Transverse colon (tissue), 4 donors: ENCODE measurements around the gene MAX. TPM values are rescaled to one million over a fixed set of nuclear protein-coding genes. Genes with fewer than 3 reads are reported as not detected.

Experiments
- DNase-seq: peaks from one replicate; pipeline ENCODE4 v3.0.0-alpha.2; 2019
- H3K27ac ChIP-seq, 4 donors: fragments of 200-600 bp; sonication (generic); 2 replicates each; pipeline ENCODE4 v1.5.1; 2016 to 2018; ENCODE audit warnings: inconsistent platforms in 4 of 4
- H3K27me3 ChIP-seq: fragments of 200-600 bp; sonication (generic); 2 replicates; pipeline ENCODE4 v1.5.1; 2017; ENCODE audit warnings: inconsistent platforms
- H3K36me3 ChIP-seq, 4 donors: fragments of 200-600 bp; sonication (generic); 2 replicates each; pipeline ENCODE4 v1.5.1; 2017 to 2019; ENCODE audit warnings: inconsistent platforms in 4 of 4
- H3K4me1 ChIP-seq, 4 donors: fragments of 200-600 bp; sonication (generic); 2 replicates each; pipeline ENCODE4 v1.5.1; 2017 to 2020; ENCODE audit warnings: inconsistent platforms in 4 of 4
- H3K4me3 ChIP-seq, 4 donors: fragments of 200-600 bp; sonication (generic); 1 replicate in 1 of 4; 2 replicates in 3 of 4; pipeline versions ENCODE4 v1.5.1 to v1.6.1; 2017 to 2019; ENCODE audit warnings: inconsistent platforms in 4 of 4
- H3K9me3 ChIP-seq, 2 donors: fragments of 200-600 bp; sonication (generic); 2 replicates each; pipeline ENCODE4 v1.5.1; 2017 to 2019; ENCODE audit warnings: inconsistent platforms in 2 of 2
- CTCF ChIP-seq, 5 experiments: fragments of 200-600 bp in 3 of 5; fragments of 450-650 bp in 2 of 5; sonication (generic) in 3 of 5; IDR thresholded peaks; 1 replicate in 2 of 5; 2 replicates in 3 of 5; pipeline ENCODE4 v1.5.1; 2016 to 2017; ENCODE audit warnings: antibody characterized with exemption in 5 of 5, inconsistent platforms in 3 of 5, mild to moderate bottlenecking in 2 of 5, moderate library complexity in 1 of 5
- EP300 ChIP-seq: sonication (generic); formaldehyde crosslinking; IDR thresholded peaks from one replicate; pipeline ENCODE4 v1.6.1; 2017; ENCODE audit warnings: antibody characterized with exemption, low read depth
- POLR2A ChIP-seq: fragments of 450-650 bp; IDR thresholded peaks from one replicate; pipeline ENCODE4 v1.6.1; 2016; ENCODE audit warnings: antibody characterized with exemption, mild to moderate bottlenecking, moderate library complexity
- POLR2AphosphoS5 ChIP-seq, 3 donors: sonication (generic); formaldehyde crosslinking; IDR thresholded peaks; one replicate each; pipeline ENCODE4 v1.6.1; 2016; ENCODE audit warnings: antibody characterized with exemption in 3 of 3
- WGBS, 2 donors: methylation state at CpG; one replicate each; pipeline ENCODE4 v1.1.5; 2018; ENCODE audit warnings: low coverage in 1 of 2; 5-methylcytosine and 5-hydroxymethylcytosine counted together
- in situ Hi-C, 4 donors: fragments of 200-750 bp; cut with MboI; loops; one replicate each; pipeline versions ENCODE4 v1.15.0 to v1.15.1; 2017; ENCODE audit warnings: low sequenced_read_pairs in 3 of 4, low pct_ligation_motif_present in 1 of 4, low pct_unique_long_range_greater_than_20kb in 1 of 4
- intact Hi-C: fragments of 100-400 bp; cut with DNase I; formaldehyde crosslinking; loops from one replicate; pipeline ENCODE4 v1.15.1; 2023; ENCODE audit warnings: low total_unique reads
- total RNA-seq, 4 donors: library from RNA; depleted of rRNA; stranded (reverse); fragments of >200 nt; gene quantifications; one replicate each; pipeline ENCODE4 v1.1.0, GENCODE V29; 2016

MAX gene
- total RNA-seq, 4 donors from 2014 or later = 35.8 to 139 (median 87.0) TPM

GRCh38 chr14:65073605-65074201 is 28.6 kb downstream of the MAX start:
- DNase-seq = peak; percentile 84

GRCh38 chr14:65072937-65073336 is 29.4 kb downstream of the MAX start:
- intact Hi-C loops = no loop called here
- 80% methylated on average over 1 of the region's 1 CpG; no CpG with 5 or more reads in 1 of the 2 donors for WGBS, 2 donors
- H3K9me3 ChIP-seq = no peaks in the 10 kb centered on the region
- peaks cover 27 to 65% (median 45%) of the 10 kb centered on the region in 4 donors for H3K4me1 ChIP-seq
- in situ Hi-C loops = no loop called here
- TF ChIP-seq EP300 (no peak), POLR2A (no peak), CTCF (IDR thresholded peaks at IDR 0.05) (no peak)
- peak; percentile 34 for DNase-seq
- no peaks in the 10 kb centered on the region for H3K27me3 ChIP-seq
- peaks cover 0 to 19% (median 7%) of the 10 kb centered on the region in 4 donors for H3K36me3 ChIP-seq
- no peak overlapping the region for H3K4me3 ChIP-seq
- peak overlapping the region; percentile 75 for H3K27ac ChIP-seq

More at GRCh38 chr14:65073605-65074201, 28.6 kb downstream of the MAX start:
- TF ChIP-seq CTCF (IDR thresholded peaks at IDR 0.05) (no peak), POLR2AphosphoS5 (IDR thresholded peaks at IDR 0.05) (peak in 2 of 3 donors; percentile 52 to 81), POLR2A (peak; percentile 26)
- Histone ChIP-seq H3K27ac (peak overlapping the region; percentile 75), H3K36me3 (peaks cover 0 to 19% (median 7%) of the 10 kb centered on the region in 4 donors), H3K4me1 (peaks cover 27 to 68% (median 46%) of the 10 kb centered on the region in 4 donors), H3K4me3 (no peak overlapping the region), H3K27me3 (no peaks in the 10 kb centered on the region), H3K9me3 (no peaks in the 10 kb centered on the region)
- intact Hi-C loops (no loop called here), in situ Hi-C loops (no loop called here)
- 45 to 67% methylated on average over 2 to 4 of the region's 4 CpGs for WGBS, 2 donors

GRCh38 chr14:65072256-65072655 is 30.1 kb downstream of the MAX start:
- TF ChIP-seq POLR2A (no peak), EP300 (no peak), POLR2AphosphoS5 (IDR thresholded peaks at IDR 0.05) (no peak), CTCF (IDR thresholded peaks at IDR 0.05) (no peak)
- peaks cover 27 to 65% (median 45%) of the 10 kb centered on the region in 4 donors for H3K4me1 ChIP-seq

GRCh38 chr14:65071544-65071943 is 30.8 kb downstream of the MAX start:
- Histone ChIP-seq H3K27ac (peak overlapping the region; percentile 68 to 77 (median 71)), H3K4me3 (no peak overlapping the region), H3K9me3 (no peaks in the 10 kb centered on the region), H3K36me3 (peaks cover 0 to 7% (median 2%) of the 10 kb centered on the region in 4 donors), H3K27me3 (no peaks in the 10 kb centered on the region), H3K4me1 (peaks cover 27 to 65% (median 45%) of the 10 kb centered on the region in 4 donors)
- DNase-seq = no peak
- intact Hi-C loops (no loop called here), in situ Hi-C loops (no loop called here)
- 92 to 100% methylated on average over 2 to 3 of the region's 3 CpGs for WGBS, 2 donors
- TF ChIP-seq CTCF (IDR thresholded peaks at IDR 0.05) (no peak), EP300 (no peak), POLR2A (no peak), POLR2AphosphoS5 (IDR thresholded peaks at IDR 0.05) (no peak)

More at GRCh38 chr14:65072256-65072655, 30.1 kb downstream of the MAX start:
- no peak for DNase-seq
- no peaks in the 10 kb centered on the region for H3K27me3 ChIP-seq
- H3K4me3 ChIP-seq = no peak overlapping the region
- H3K27ac ChIP-seq = peak overlapping the region; percentile 73 to 75 (median 75)
- in situ Hi-C loops = no loop called here
- 87 to 100% methylated on average over 3 to 6 of the region's 6 CpGs for WGBS, 2 donors
- H3K36me3 ChIP-seq = peaks cover 0 to 14% (median 4%) of the 10 kb centered on the region in 4 donors
- no peaks in the 10 kb centered on the region for H3K9me3 ChIP-seq
- intact Hi-C loops = no loop called here
